Placental pericyte (primary cell): ENCODE data around the gene ECT2. TPM values are rescaled to one million over a fixed set of nuclear protein-coding genes. Genes with fewer than 3 reads are reported as not detected.

Experiments used
- small RNA-seq: library from RNA; depleted of rRNA; stranded (forward); fragments of <200 nt; gene quantifications from one replicate; pipeline ENCODE3, GENCODE V24; 2012; ENCODE audit warnings: low replicate concordance
- total RNA-seq: library from RNA; depleted of rRNA; stranded (reverse); fragments of >200 nt; gene quantifications from 2 replicates; pipeline ENCODE4 v1.2.3, GENCODE V29; 2012

Gene ECT2, protein sequence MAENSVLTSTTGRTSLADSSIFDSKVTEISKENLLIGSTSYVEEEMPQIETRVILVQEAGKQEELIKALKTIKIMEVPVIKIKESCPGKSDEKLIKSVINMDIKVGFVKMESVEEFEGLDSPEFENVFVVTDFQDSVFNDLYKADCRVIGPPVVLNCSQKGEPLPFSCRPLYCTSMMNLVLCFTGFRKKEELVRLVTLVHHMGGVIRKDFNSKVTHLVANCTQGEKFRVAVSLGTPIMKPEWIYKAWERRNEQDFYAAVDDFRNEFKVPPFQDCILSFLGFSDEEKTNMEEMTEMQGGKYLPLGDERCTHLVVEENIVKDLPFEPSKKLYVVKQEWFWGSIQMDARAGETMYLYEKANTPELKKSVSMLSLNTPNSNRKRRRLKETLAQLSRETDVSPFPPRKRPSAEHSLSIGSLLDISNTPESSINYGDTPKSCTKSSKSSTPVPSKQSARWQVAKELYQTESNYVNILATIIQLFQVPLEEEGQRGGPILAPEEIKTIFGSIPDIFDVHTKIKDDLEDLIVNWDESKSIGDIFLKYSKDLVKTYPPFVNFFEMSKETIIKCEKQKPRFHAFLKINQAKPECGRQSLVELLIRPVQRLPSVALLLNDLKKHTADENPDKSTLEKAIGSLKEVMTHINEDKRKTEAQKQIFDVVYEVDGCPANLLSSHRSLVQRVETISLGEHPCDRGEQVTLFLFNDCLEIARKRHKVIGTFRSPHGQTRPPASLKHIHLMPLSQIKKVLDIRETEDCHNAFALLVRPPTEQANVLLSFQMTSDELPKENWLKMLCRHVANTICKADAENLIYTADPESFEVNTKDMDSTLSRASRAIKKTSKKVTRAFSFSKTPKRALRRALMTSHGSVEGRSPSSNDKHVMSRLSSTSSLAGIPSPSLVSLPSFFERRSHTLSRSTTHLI
- total RNA-seq = 11.2 and 94.8 TPM in 2 replicates

DNA sequence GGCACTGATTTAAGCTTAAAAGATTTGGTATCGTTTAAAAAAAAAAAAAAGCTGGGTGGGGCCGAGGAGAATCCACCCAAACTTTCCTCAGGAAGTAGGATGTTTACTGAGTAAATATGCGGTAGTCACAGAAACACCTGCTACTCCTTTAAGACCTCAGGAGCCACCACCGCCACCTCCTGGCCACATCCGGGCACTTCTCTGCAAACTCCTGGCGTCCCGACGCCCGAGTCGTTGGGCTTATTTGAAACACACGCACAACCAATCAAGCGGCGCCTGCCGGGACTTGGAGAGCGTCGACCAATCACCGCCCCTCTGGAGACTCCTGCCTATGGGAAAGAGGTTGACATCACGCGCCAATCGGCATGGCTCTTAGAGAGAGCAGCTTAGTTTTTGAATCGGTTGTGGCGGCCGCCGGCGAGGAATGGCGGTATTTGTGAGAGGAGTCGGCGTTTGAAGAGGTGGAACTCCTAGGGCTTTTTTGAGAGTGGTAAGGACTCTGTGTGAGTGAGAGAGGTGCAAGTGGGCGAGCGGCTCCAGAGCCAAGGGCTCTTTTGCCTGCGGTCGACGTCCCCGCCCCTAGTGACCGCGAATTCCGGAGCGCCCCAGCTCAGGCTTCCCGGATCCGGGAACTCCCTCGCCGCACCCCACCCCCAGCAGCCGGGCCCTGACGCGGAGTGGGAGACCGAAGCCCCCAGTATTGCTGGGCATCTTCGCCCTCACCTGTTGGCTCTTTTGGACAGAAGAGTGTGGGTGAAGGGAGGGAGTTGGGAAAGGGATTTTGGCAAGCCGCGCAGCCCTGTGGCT is at the start of gene ECT2:
ECT2 (plus strand) TSS at position 359 of the 807 bp plus-strand sequence. CDS start 3,805 bp downstream, outside the sequence.

DNA sequence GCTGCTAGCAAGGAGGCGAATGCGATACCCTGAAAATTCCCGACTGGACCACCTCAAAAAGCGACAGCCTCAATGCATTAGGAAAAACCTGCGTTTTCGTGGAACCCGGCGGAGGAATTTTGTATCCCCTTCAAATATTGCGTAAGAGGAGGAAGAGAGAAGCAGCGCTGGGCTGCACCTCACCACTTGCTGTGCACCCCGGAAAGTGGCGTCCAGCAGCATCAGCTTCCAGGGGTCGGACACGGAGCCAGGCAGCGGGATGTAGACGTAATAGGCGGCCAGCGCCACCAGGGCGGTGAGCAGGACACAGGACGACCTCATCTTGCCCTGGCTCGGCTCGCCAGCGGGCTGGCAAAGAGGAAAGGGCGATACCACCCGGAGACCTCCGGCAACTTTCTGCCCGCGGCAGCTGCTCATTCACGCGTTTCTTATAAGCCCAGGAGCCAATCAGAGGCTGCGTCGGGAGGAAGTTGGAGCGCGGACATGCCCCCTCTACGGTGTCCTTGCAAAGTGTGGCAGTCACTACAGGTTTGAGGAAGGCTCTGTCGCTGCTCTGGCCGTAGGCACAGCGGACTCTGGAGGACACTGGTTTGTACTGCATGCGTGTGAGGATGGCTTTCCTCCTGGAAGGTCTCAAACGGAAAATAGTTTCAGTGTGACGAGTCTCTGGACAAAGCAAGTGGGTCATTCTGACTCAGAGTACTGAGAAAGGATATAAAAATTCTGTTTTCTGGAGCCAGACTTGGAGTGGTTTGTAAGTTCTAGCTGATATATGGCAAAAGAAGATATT is 39.7 kb upstream of the ECT2 start, which contains the start of gene NCEH1:
NCEH1 (minus strand) TSS at position 404 of the 790 bp plus-strand sequence; CDS start at position 321, 83 bp downstream.

Small RNA genes lying within 50 kb of the gene (small RNA-seq; reads per million reads assigned to genes)
- not detected for gene AC108667.1
- not detected for gene RF00139
- gene RNU4-4P = 0.29 reads per million
- gene RNU6-547P = not detected

Other genes with a start within 250 kb of the ECT2 start
- 0.22 and 0.43 TPM in 2 replicates for gene TNFSF10, start 227.3 kb upstream of the ECT2 start, total RNA-seq
- gene NCEH1, start 39.7 kb upstream of the ECT2 start, total RNA-seq = 7.4 and 57.3 TPM in 2 replicates